Spleen (tissue), 7 donors: Measurements from ENCODE around the gene ADD3.

Source experiments
- POLR2A ChIP-seq, 3 donors: fragments of 450-650 bp; IDR thresholded peaks; one replicate each; pipeline ENCODE4 v1.5.1; 2017; ENCODE audit warnings: antibody characterized with exemption in 3 of 3, mild to moderate bottlenecking in 1 of 3
- POLR2AphosphoS5 ChIP-seq, 3 donors: sonication (generic); formaldehyde crosslinking; IDR thresholded peaks; one replicate each; pipeline ENCODE4 v1.5.1; 2017; ENCODE audit warnings: antibody characterized with exemption in 3 of 3
- TF ChIP-seq, protein P1 (sequence below), 11 experiments: fragments of 200-600 bp in 7 of 11; fragments of 450-650 bp in 4 of 11; sonication (generic) in 4 of 11; IDR thresholded peaks in 8 of 11; conservative IDR thresholded peaks in 3 of 11; 1 replicate in 7 of 11; 2 replicates in 4 of 11; pipeline versions ENCODE4 v1.4.0 to v1.8.0; 2016 to 2021; ENCODE audit warnings: antibody characterized with exemption in 11 of 11, inconsistent platforms in 4 of 11, mild to moderate bottlenecking in 1 of 11
- donor health status: DM: no; HTN: no; CAD: no; lungs with moderate emphysema.
- donor health status: DM: no; HTN: no; CAD: no.
- donor health status: DM: no; HTN: no; CAD: no.

GRCh38 chr10:110007701-110008517 lies at the start of gene ADD3:
- TF ChIP-seq, protein P1, sequence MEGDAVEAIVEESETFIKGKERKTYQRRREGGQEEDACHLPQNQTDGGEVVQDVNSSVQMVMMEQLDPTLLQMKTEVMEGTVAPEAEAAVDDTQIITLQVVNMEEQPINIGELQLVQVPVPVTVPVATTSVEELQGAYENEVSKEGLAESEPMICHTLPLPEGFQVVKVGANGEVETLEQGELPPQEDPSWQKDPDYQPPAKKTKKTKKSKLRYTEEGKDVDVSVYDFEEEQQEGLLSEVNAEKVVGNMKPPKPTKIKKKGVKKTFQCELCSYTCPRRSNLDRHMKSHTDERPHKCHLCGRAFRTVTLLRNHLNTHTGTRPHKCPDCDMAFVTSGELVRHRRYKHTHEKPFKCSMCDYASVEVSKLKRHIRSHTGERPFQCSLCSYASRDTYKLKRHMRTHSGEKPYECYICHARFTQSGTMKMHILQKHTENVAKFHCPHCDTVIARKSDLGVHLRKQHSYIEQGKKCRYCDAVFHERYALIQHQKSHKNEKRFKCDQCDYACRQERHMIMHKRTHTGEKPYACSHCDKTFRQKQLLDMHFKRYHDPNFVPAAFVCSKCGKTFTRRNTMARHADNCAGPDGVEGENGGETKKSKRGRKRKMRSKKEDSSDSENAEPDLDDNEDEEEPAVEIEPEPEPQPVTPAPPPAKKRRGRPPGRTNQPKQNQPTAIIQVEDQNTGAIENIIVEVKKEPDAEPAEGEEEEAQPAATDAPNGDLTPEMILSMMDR (IDR thresholded peaks at IDR 0.05 in 8 of 11, conservative IDR thresholded peaks at IDR 0.05 in 3 of 11), result peak in 1 of 11 experiments; percentile 14
- peak; percentile 92 to 93 (median 92) for TF ChIP-seq POLR2AphosphoS5 (IDR thresholded peaks at IDR 0.05)
- peak in 1 of 3 donors; percentile 59 for TF ChIP-seq POLR2A (IDR thresholded peaks at IDR 0.05)
